ENCODE data around the gene AMER2. TPM values are rescaled to one million over a fixed set of nuclear protein-coding genes. Genes with fewer than 3 reads are reported as not detected.

Gene AMER2
- total and polyA plus RNA-seq, 11 donors, result not detected

DNA sequence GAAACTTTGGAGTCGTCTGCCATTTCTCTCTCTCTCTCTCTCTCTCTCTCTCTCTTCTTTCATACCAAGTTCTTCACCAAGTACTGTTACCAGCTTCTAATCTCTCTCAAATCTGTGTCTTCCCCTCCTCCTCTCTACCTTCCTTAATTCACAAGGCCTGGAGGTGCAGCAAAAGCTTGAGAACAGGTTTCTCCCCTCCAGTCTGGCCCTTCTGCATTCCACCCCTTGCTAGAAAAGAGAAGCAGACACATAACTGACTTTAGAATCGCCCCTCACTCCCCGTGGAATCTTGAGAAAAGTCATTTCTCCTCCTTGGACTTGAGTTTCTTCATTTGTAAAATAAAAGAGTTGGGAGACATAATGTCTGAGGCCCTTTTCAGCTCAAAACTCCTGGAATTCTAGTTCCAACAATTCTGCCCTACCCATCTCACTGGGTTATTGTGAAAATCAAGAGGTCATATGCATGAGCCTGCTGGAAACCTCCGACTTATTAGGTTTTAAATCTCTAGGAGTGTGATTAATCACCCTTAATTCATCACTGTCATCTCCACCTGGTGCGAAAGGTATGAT is 20.4 kb downstream of the AMER2 start:
- 49 to 56% (median 53%) methylated on average over 5 of the region's 5 CpGs for WGBS, 4 donors
- H3K4me3 ChIP-seq, result no peak overlapping the region
- H3K4me1 ChIP-seq, result no peaks in the 10 kb centered on the region
- no peak for ATAC-seq
- H3K27me3 ChIP-seq, result peaks cover 0 to 12% (median 0%) of the 10 kb centered on the region in 9 donors
- H3K27ac ChIP-seq, result no peak overlapping the region
- DNase-seq, result no peak
- no peak for TF ChIP-seq POLR2A (IDR thresholded peaks at IDR 0.05)
- TF ChIP-seq, protein P1, sequence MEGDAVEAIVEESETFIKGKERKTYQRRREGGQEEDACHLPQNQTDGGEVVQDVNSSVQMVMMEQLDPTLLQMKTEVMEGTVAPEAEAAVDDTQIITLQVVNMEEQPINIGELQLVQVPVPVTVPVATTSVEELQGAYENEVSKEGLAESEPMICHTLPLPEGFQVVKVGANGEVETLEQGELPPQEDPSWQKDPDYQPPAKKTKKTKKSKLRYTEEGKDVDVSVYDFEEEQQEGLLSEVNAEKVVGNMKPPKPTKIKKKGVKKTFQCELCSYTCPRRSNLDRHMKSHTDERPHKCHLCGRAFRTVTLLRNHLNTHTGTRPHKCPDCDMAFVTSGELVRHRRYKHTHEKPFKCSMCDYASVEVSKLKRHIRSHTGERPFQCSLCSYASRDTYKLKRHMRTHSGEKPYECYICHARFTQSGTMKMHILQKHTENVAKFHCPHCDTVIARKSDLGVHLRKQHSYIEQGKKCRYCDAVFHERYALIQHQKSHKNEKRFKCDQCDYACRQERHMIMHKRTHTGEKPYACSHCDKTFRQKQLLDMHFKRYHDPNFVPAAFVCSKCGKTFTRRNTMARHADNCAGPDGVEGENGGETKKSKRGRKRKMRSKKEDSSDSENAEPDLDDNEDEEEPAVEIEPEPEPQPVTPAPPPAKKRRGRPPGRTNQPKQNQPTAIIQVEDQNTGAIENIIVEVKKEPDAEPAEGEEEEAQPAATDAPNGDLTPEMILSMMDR (IDR thresholded peaks at IDR 0.05), result no peak
- intact Hi-C loops (cut with DNase I), result no loop called here
- no peaks in the 10 kb centered on the region for H3K9me3 ChIP-seq
- H3K36me3 ChIP-seq, result no peaks in the 10 kb centered on the region

DNA sequence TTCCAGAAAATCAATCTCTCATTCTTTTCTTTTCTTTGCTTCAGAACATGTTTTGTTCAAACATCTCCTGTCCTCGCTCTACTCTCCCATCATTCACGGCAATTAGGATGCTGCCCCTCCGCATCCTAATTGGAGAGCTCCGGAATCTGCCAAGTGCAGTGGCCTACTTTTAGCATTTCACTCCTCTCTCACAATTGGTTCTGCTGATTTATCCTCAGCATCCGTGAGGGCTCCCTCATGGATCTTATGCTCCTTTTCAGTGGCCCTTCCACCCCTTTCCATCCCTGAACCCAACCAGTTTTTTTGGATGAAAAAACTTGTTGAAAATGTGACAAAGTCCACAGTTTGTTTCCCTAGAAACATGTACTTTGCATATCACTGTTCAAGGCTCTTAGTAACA is 22.4 kb downstream of the AMER2 start:
- Histone ChIP-seq H3K9me3 (no peaks in the 10 kb centered on the region), H3K4me1 (no peaks in the 10 kb centered on the region), H3K27me3 (peaks cover 0 to 22% (median 0%) of the 10 kb centered on the region in 9 donors), H3K4me3 (no peak overlapping the region), H3K36me3 (no peaks in the 10 kb centered on the region), H3K27ac (no peak overlapping the region)
- DNase-seq (no peak), ATAC-seq (no peak)
- intact Hi-C loops (cut with DNase I), result no loop called here
- TF ChIP-seq, protein P1 (IDR thresholded peaks at IDR 0.05), result no peak
- TF ChIP-seq POLR2A (IDR thresholded peaks at IDR 0.05), result no peak
- 80 to 87% (median 84%) methylated on average over 5 of the region's 5 CpGs for WGBS, 4 donors

DNA sequence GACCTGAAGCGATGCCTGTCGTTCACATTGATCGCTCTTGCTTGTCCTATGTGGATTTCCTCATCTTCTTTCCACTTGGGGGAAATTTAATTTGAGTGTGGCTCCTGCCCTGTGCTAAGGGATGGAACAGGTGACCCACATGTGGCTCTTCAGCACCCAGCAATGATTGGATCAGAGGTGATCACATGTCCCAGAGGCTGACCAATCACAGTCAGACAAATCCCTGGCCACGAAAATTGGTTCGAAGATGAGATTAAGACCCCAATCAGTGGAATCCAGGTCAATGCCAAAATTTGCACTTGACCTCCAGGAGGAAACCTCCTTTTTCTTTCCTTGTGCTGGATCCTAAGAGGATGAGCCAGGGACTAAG is 23.7 kb downstream of the AMER2 start:
- H3K4me3 ChIP-seq, result no peak overlapping the region
- TF ChIP-seq, protein P1 (IDR thresholded peaks at IDR 0.05), result no peak
- no peak for TF ChIP-seq POLR2A (IDR thresholded peaks at IDR 0.05)
- DNase-seq (no peak), ATAC-seq (no peak)
- intact Hi-C loops (cut with DNase I), result no loop called here
- H3K27ac ChIP-seq, result no peak overlapping the region
- H3K9me3 ChIP-seq, result no peaks in the 10 kb centered on the region
- H3K27me3 ChIP-seq, result peaks cover 0 to 22% (median 0%) of the 10 kb centered on the region in 9 donors
- 87 to 97% (median 90%) methylated on average over 5 of the region's 5 CpGs for whole genome bisulfite sequencing, 4 donors
- H3K4me1 ChIP-seq, result no peaks in the 10 kb centered on the region
- no peaks in the 10 kb centered on the region for H3K36me3 ChIP-seq

DNA sequence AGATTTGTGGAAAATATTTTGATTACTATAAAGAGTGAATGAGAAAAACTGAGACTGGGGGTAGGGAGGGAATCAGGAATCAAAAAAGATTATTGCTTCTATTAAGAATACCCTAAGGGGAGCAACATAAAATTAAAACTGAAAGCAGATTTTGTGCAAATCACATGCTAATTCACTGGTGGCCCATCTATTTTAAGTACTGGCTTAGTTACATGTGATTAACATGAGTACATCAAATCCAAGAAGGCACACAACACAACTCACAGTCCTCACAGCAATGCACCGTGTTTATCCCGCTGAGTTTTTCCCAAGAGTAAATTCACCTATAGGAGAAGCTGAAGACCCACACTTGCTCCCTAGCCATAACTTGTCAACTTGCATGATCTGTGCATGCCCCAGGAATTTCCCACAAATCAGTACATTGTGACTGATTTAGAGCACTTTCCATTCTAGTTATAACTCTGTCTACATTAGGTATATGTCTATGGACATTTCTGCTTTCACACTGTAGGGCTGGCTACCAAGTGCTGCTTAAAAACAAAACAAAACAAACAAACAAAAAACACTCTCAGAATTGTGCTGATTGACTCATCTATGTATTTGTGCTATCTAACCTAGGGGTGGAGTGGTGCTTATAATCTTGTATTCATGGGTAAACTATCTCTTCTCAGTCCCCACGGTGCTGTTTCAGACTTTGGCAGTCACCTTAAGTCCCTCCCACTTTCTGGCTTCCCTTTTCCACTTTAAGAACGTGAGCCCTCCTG is 24.3 kb downstream of the AMER2 start:
- intact Hi-C loops (cut with DNase I), result no loop called here
- TF ChIP-seq POLR2A (IDR thresholded peaks at IDR 0.05), result no peak
- TF ChIP-seq, protein P1 (IDR thresholded peaks at IDR 0.05), result no peak
- DNase-seq, result no peak
- Histone ChIP-seq H3K27me3 (peaks cover 0 to 20% (median 0%) of the 10 kb centered on the region in 9 donors), H3K9me3 (no peaks in the 10 kb centered on the region), H3K4me1 (no peaks in the 10 kb centered on the region), H3K36me3 (no peaks in the 10 kb centered on the region), H3K4me3 (no peak overlapping the region), H3K27ac (no peak overlapping the region)
- 68 to 82% (median 76%) methylated on average over 4 of the region's 4 CpGs for WGBS, 4 donors
- no peak for ATAC-seq

Data from heart left ventricle (tissue), 16 donors.